HG02870 (cell line): Measurements from ENCODE around the gene SOCS1.

Source experiments
- ATAC-seq: cut with Tn5 transposase; IDR thresholded peaks from one replicate; pipeline ENCODE4 v1.9.1; 2021; ENCODE audit warnings: mild to moderate bottlenecking, moderate library complexity; ENCODE audit not compliant: unreplicated experiment

Gene SOCS1

DNA sequence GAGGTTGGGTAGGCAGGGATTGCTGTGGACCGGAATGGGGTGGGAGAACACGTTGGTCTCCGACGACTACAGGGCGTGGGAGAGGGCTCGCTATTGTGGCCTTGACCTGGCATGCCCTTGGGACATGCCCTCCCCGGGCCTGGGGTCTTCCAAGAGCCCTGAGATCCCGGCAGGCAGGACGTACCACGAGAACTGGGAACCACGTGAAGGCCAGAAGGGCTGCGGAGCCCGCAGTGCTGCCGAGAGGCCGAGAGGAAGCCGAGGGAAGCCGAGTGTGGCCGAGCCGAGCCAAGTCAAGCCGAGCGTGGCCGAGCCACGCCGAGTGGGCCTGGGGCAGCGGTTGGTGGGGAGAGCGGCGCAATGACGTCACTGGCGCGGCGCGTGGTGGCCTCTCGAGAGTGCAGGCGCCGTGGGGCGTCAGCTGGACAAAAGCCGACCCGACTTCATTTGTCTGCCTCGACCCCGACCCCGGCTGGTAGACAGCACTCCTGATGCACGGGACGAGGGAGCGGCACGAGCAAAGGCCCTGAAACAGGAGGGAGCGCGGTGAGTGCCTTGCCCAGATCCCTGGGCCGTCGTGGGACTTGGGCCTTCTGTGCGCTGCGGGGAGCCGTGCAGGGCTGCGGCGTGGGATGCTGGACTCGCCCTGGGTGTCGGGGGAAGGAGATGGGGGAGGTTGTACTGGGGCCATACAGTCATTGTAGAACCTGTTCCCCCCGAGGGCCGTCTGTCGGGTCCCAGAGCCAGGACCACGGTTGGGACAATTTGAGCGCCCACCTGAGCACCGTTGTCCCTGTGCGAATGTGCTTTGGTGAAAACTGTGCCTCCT, 6.6 kb downstream of the SOCS1 start:
- no peak for ATAC-seq

DNA sequence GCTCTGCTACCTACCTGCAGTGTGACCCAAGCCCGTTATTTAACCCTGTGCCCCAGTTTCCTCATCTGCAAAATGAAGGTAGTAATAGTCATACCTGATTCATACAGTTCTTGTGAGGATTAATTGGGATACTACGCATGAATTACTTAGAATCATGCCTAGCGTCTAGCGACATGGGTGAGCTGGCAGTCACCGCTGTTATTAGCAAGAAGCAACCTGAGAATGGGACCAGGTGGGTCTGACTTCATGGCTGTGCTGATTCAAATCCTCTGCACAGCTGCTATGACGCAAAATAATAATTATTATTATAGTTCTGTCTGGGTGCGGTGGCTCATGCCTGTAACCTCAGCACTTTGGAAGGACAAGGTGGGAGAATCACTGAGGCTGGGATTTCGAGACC, 7.9 kb downstream of the SOCS1 start:
- no peak for ATAC-seq

DNA sequence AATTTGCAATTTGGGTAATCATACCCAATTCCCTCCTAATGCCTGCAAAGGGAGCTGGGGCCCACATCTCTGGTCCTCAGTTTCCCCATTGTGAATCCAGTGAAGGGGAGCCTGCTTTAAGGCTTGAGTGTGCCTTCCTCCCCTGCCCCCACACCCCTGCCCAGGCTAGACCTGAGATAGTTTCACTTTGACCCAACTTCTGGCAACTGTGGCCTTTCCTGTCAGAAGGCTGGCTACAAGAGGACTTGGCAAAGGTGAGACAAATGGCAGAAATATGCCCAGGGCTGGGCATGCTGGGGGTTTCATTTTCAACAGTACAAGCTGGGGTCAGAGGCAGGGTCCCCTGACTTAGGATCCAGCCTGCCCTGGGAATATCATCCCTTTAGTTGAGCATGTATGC, 10.0 kb downstream of the SOCS1 start:
- no peak for ATAC-seq

DNA sequence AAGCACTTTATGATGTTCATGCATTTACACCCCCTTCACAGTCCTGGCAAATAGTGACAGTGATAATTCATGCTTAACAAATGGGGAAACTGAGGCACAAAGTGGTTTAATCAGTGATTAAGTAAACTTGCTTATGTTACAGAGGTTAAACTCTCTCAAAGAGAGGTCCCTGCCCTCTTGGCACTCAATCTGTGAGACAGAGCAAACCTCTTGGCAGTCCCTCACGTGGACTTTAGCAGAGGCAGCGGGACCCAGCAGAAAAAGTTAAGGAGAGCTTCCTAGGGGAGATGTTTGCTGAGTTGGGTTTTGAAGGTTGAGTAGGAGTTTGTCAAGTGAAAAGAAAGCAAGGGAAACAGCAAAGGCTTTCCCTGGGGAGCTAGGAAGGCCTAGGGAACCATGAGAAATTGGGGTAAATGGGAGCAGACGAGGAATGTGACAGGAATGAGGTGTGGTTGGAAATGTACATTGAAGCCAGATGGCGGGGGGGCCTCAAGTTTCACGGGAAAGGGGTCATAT, 10.7 kb downstream of the SOCS1 start:
- ATAC-seq: no peak

DNA sequence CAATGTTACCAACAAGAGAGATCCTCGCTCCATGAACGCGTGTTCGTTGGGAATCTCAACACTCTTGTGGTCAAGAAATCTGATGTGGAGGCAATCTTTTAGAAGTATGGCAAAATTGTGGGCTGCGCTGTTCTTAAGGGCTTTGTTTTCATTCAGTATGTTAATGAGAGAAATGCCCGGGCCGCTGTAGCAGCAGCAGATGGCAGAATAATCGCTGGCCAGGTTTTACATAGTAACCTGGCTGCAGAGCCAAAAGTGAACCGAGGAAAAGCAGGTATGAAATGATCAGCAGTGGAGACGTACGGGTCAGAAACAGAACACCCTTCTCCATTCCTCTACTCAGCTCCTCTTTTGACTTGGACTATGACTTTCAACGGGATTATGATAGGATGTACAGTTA, 13.3 kb downstream of the SOCS1 start:
- ATAC-seq: no peak

DNA sequence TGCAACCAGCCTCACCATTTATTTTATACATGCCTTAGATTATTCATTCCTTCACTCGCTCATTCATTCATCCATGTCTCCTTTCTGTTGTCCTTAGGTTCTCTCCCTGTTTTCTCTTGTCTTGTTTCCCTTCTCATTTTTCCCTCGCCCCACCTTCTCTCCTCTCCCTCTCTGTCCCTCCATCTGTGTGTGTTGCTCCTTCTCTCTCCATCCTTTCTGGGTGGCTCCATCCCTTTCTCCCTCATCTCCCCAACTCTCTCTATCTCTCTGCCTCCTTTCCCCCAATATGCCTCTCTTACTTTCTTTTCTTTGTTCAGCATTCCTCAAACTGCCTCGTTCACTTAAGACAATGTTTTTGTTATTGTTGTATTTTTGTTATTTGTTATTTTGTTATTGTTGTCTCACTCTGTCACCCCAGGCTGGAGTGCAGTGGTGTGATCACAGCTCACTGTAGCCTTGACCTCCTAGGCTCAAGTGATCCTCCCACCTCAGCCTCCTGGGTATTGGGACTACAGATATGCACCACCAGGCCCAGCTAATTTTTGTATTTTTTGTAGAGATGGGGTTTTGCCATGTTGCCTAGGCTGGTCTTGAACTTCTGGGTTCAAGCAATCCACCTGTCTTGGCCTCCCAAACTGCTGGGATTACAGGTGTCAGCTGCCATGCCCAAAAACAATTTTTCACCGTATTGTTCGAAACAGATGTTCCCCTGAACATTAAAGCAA, 14.4 kb downstream of the SOCS1 start:
- no peak for ATAC-seq

DNA sequence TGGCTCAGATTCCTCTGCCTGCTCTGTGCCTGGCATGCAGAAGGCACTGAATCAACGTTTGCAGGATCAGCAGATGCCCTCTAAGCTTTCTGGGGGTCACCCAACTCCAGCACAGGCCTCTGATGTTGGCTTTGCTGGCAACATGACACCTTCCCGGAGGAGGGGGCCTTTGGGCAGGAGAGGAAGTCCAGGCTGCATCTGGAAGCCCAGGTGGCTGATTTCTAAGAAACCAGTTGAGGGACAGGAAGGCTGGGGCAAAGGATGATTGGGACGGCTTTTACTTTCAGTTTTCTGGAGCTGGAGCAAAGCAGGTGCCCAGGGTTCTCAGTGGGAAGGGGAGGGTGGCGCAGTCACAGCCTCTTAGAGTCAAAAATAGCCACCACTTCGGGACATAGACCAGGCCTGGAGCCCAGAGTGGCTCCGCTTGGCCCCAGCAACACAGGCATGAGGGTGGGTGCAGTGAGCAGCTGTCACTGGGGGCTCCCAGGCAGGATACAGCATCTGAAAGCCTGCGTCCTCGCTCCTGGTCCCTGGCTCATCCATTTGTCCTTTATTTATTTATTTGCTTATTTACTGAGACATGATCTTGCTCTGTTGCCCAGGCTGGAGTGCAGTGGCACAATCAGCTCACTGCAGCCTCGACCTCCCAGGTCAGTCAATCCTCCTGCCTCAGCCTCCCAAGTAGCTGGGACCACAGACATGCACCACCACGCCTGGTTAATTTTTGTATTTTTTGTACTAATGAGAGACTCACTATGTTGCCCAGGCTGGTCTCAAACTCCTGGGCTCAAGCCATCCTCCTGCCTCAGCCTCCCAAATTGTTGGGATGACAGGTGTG, 15.1 kb downstream of the SOCS1 start:
- ATAC-seq: no peak

DNA sequence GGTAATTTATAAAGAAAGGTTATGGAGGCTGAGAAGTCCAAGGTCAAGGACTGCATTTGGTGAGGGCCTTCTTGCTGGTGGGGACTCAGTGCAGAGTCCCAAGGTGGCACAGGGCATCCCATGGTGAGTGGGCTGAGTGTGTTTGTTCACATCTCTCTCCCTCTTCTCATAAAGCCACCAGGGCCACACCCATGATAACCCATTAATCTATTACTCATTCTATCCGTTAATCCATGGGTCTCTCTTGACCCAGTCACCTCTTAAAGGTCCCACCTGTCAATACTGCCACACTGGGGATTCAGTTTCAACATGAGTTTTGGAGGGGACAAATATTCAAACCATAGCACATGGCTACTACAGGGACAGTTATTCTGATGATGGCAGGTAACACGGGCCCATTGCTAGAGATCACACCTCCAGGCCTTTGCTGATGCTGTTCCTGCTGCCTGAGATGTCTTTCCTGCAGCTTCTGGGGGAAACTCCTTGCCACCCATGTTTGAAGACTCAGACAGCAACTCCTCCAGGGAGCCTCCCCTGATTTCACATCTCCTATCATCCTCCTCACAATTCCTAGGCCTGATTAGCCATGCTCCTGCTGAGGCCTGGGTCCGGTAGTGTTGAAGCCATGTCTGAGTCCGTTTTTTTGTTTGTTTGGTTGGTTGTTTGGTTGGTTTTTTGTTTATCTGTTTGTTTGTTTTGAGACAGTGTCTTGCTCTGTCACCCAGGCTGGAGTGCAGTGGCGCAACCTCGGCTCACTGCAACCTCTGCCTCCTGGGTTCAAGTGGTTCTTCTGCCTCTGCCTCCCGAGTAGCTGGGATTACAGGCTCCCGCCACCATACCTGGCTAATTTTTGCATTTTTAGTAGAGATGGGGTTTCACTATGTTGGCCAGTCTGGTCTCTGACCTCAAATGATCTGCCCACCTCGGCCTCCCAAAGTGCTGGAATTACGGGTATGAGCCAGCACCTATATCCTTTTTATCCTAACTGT, 16.1 kb downstream of the SOCS1 start:
- no peak for ATAC-seq

DNA sequence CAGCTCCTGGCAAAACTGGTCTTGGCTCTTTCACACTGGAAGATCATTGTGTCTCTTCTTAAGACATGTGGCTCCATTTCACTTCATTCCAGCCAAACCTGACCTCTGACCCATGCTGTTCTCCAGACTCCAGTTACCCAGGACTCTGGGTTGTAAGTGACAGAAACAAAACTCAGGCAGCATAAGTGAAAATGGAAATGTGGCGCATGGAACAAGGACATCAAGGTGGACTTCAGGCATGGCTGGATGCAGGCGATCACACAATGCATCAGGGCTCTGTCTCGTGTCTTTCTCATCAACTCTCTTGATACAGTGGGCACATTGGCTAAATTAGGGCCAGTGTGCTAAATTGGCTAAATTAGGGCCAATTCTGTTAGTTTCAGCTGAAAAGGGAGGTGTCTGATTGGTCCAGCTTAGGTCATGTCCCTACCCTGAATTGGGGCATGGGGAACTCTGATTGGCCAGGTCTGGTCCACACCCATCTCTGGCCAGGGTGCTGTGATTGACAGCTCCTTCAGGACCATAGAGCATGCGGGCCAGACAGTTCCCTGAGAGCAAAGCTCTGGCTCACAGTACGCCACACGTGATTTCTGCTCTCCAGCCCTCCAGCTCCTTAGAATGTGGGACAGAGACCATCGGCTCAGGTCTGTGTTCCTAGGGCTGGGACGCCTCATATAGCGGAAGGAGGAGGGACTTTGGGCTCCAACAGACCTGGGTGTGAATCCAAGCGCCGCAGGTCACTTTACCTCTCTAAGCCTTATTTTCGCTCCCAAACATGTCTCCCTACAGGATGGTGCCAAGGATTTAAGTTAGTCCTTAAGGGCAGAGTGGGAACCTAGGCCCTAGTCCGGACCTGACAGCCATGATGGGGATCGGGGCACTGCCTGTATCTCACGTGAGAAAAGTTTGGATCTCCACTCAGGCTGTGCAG, 17.5 kb downstream of the SOCS1 start:
- no peak for ATAC-seq

DNA sequence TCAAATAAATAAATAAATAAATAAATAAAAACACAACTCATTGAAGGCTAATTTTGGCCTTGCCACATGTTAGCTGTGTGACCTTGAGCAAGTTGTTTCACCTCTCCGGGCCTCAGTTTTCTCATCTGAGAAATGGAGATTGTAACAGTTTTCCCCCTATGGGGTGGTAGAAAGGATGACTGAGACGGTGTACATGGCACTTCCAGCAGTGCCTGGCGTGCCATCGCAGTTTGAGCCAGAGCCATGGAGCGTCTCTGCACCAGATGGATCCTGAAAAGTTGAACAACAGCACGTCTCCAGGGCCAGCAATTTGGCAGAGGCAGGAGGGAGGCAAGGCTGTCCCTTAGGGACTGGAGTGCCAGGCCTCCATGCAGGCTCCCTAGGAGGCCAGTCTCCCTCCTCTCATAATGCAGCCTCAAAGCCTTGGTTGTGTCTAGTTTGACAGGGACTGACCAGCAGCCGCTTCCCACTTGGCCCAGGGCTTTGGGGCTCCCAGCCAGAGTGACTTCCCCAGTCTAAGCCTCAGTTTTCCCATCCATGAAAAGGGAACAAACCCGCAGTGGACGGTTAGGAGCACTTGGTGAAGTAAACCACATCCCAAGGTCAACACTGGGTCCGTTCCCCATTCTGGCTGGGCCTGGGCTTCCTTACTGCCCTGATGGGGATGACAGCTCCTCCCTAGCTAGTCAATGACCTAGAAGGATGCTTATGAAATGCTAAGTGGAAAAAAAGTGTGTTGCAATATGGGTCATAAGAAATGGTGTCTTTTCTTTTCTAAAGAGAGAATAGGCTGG, 19.3 kb downstream of the SOCS1 start:
- no peak for ATAC-seq

DNA sequence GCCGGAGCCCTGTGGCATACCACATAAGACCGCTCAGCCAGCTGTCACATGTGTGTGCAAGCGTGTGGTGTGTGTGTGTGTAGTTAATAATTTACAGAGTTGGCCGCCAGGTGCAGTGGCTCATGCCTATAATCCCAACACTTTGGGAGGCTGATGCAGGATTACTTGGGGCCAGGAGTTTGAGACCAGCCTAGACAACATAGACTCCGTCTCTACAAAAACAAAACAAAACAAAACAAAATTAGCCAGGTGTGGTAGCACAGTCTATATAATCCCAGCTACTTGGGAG, 20.4 kb downstream of the SOCS1 start:
- no peak for ATAC-seq

DNA sequence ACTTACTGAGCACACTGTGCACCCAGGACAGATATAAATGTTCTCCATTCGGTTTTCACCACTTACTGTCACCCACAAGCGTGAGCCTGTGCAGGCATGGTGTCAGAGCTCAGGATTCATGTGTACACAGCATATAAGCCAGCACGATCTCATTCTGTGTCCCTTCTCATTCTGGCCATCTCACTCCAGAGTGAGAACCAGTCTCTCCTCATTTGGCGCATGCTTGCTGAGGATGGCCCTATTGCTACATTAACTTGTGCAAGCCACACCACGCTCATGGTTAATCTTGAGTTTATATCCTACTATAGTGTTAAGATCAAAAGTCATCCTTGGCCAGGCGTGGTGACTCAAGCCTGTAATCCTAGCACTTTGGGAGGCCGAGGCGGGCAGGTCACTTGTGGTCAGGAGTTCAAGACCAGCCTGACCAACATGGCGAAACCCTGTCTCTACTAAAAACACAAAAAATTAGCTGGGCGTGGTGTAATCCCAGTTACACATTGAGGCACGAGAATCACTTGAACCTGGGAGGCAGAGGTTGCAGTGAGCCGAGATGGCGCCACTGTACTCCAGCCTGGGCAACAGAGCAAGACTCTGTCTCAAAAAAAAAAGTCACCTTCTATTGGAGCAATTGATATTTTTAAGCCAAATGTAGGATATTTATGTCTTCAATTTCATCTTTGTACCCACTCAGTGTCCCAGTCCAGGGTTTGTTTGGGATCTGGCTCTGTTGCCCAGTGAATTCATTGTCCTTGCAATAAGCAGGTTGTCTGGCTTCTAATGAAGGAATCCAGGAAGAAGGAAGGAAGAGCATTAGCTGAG, 20.9 kb downstream of the SOCS1 start:
- ATAC-seq: no peak

DNA sequence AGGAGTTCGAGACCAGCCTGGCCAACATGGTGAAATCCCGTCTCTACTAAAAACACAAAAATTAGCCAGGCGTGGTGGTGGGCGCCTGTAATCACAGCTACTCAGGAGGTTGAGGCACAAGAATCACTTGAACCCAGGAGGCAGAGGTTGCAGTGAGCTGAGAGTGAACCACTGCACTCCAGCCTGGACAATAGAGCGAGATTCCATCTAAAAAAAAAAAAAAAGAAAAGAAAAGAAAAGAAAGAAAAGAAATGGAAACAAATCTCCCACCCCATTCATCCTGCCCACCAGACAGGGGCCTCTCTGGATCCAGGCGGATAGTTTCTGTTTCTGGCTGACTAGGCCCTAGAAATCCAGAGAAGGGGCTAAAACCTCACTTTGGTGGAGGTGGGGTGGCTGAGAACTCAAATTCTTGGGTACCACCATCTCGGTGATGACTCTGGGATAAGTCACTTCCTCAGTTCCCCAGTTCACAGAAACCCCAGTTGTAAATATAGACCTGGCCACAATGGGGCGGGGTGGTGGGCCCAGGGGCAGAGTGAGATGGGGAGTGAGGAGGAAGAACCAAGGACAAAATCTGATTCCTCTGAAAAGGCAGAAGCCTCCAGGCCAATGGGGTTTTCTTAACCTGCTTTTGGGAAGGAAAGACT, 22.2 kb downstream of the SOCS1 start:
- ATAC-seq: no peak

DNA sequence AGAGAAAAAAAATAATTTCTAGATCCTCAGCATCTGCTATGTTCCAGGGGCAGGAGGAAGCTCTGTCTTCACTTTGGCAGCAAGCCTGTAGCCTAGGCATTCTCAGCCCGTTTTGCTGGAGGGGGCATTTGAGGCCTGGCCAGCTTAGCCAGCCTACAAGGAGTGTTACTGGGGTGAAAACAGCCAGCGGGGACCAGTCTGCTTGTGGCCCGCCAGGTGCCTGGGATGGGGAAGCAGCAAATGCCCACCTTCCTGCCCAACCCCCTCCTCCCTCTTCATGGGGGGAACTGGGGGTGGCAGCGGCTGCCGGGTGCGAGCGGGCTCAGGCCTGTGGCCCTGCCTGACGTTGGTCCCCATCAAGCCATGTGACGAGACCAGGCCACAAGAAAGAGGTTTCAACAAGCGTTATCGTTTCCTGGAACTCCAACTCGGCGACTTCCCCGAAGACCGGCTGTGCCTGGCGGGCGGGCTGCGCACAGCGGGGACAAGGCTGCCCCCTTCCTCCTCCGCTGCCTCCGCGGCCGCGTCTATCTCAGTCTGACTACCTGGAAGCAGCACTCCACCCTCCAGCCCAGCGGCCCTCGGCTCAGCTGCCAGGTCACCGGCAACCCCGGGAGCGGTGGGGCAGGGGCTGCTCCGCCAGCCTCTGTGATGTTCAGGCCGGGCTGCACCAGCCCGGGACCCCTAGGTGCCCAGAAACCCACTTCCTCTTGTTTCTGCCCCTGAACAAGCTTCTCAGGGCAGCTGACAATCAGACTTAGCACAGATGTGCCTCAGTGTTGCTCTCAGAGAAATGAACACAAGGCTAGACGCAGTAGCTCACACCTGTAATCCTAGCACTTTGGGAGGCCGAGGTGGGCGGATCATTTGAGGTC, 22.9 kb downstream of the SOCS1 start:
- peak; percentile 61 for ATAC-seq

DNA sequence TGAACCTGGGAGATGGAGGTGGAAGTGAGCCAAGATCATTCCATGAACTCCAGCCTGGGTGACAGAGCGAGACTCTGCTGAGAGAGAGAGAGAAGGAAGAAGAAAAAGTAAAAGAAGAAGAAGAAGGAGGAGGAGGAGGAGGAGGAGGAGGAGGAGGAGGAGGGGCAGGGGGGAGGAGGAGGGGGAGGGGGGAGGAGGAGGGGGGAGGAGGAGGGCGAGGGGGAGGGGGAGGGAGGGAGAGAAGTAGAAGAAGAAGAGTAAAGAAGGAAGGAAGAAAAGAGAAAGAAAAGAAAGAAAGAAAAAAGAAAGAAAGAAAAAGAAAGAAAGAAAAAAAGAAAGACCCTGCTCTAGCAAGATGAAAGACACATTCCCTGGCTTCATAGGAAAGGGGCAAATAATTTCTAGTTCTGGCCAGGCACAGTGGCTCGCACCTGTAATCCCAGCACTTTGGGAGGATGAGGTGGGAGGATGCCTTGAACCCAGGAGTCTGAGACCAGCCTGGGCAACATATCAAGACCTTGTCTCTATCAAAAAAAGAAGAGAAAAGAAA, 23.6 kb downstream of the SOCS1 start:
- ATAC-seq: no peak
